Esophagus muscularis mucosa (tissue), 2 donors: ENCODE data around the gene GSN.

Experiments used
- POLR2A ChIP-seq: fragments of 450-650 bp; IDR thresholded peaks from one replicate; pipeline ENCODE4 v1.6.1; 2017; ENCODE audit warnings: antibody characterized with exemption, moderate library complexity, mild to moderate bottlenecking, low read depth
- POLR2AphosphoS5 ChIP-seq, 2 donors: sonication (generic); formaldehyde crosslinking; IDR thresholded peaks; one replicate each; pipeline ENCODE4 v1.6.1; 2017; ENCODE audit warnings: antibody characterized with exemption in 2 of 2

GRCh38 chr9:121319383-121319780 lies 51.4 kb downstream of the GSN start:
- TF ChIP-seq POLR2A: no peak
- TF ChIP-seq POLR2AphosphoS5 (IDR thresholded peaks at IDR 0.05): no peak
